Activated naive CD8-positive, alpha-beta T cell (primary cell): ENCODE measurements around the gene CEBPE.
"Not testable (repeated sequence)": the region's sequence is repeated elsewhere in the genome, so short reads cannot be mapped to it uniquely, and the experiment has no call there.

ENCODE experiments used
- H3K27ac Mint-ChIP-seq: one replicate; pipeline ENCODE4 v1.8.0; 2021; ENCODE audit warnings: mixed read lengths
- H3K27me3 Mint-ChIP-seq: one replicate; pipeline ENCODE4 v1.8.0; 2021; ENCODE audit warnings: mixed read lengths
- H3K36me3 Mint-ChIP-seq: one replicate; pipeline ENCODE4 v1.8.0; 2021; ENCODE audit warnings: mixed read lengths
- H3K4me1 Mint-ChIP-seq: one replicate; pipeline ENCODE4 v1.8.0; 2021; ENCODE audit warnings: low read depth, mixed read lengths
- H3K4me3 Mint-ChIP-seq: one replicate; pipeline ENCODE4 v1.8.0; 2021; ENCODE audit warnings: mild to moderate bottlenecking, mixed read lengths
- H3K9me3 Mint-ChIP-seq: one replicate; pipeline ENCODE4 v1.8.0; 2021; ENCODE audit warnings: low read depth, mixed read lengths

CEBPE gene

DNA sequence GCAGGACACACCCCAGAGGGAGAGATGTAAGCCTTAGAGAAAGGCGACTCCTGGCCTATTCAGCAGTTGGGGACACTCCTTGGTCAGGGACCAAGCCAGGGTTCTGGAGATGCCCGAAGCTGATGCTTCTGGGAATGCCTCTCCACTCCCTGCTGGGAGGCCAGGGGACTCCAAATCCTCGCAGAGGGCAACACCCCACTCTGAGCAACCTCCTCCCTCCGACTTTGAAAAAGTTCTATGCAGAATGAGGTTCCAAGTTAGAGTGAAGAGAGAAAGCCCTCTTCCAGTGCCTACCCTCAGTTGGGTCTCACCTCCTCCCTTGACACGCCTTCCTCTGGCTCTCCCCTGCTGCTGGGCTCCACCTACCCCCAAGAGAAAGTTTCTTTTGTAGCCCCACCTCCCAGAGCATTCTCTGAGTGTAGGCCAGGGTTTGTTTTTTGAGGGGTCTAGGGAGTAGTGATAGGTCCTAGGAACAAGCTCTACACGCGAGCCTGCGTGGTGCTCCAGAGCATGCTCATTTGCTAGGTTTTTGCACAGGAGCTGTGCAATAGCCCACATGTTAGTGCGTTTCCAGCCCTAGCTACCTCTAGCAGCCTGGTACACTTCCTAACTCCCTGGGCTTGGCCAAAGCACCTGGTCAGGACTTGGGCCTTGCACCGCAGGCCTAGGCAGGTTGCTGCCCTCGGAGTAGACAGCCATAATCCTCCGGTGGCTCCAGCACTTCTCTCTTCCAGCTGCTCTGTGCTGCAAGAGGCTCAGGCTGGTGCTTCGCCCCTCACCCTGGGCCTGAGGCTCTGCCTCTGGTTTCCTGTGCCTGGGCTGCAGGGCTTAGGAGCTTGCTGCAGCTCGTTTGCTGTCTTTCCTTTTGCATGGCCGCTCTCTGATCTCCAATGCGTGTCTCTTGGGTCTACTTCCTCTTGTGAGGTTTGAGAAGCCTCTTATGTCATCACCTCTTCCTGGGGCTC, 590 bp upstream of the CEBPE start:
- Mint-ChIP-seq H3K4me3 (peak overlapping the region; percentile 71), H3K4me1 (peaks cover 59% of the 10 kb centered on the region), H3K27me3 (no peaks in the 10 kb centered on the region), H3K9me3 (no peaks in the 10 kb centered on the region), H3K36me3 (no peaks in the 10 kb centered on the region), H3K27ac (peak overlapping the region; percentile 86)

DNA sequence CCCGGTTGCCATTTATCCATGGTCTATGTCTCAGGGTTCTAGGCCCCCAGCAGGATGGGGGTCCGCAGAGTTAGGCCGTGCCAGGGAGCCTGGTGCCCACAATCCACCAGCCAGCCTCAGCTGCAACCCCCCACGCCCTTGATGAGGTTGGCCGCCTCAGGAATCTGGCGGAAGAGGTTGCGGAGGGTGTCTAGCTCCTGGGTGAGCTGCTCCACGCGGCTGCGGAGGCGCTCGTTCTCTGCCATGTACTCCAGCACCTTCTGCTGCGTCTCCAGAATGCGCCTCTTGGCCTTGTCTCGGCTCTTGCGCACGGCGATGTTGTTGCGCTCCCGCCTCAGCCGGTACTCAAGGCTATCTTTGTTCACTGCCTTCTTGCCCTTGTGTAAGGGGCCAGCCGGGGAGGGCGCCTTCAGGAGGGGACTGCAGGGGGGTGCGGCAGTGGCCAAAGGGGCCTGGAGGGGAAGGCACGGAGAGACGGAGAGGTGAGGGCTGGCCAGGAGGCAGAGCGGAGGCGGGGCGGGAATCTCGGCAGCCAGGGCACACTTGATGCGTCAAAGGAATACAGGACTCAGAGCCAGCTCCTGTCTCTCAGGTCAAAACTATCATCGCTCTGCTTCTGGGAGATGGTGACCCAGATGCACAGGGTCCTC, 1.6 kb downstream of the CEBPE start:
- H3K27ac Mint-ChIP-seq: peak overlapping the region; percentile 85
- no peaks in the 10 kb centered on the region for H3K36me3 Mint-ChIP-seq
- H3K4me1 Mint-ChIP-seq: peaks cover 59% of the 10 kb centered on the region
- H3K4me3 Mint-ChIP-seq: no peak overlapping the region
- no peaks in the 10 kb centered on the region for H3K27me3 Mint-ChIP-seq
- no peaks in the 10 kb centered on the region for H3K9me3 Mint-ChIP-seq

GRCh38 chr14:23115918-23116317, 3.1 kb downstream of the CEBPE start:
- peaks cover 49% of the 10 kb centered on the region for H3K4me1 Mint-ChIP-seq
- no peaks in the 10 kb centered on the region for H3K9me3 Mint-ChIP-seq
- no peaks in the 10 kb centered on the region for H3K27me3 Mint-ChIP-seq
- no peaks in the 10 kb centered on the region for H3K36me3 Mint-ChIP-seq
- peak overlapping the region; percentile 28 for H3K27ac Mint-ChIP-seq
- no peak overlapping the region for H3K4me3 Mint-ChIP-seq

DNA sequence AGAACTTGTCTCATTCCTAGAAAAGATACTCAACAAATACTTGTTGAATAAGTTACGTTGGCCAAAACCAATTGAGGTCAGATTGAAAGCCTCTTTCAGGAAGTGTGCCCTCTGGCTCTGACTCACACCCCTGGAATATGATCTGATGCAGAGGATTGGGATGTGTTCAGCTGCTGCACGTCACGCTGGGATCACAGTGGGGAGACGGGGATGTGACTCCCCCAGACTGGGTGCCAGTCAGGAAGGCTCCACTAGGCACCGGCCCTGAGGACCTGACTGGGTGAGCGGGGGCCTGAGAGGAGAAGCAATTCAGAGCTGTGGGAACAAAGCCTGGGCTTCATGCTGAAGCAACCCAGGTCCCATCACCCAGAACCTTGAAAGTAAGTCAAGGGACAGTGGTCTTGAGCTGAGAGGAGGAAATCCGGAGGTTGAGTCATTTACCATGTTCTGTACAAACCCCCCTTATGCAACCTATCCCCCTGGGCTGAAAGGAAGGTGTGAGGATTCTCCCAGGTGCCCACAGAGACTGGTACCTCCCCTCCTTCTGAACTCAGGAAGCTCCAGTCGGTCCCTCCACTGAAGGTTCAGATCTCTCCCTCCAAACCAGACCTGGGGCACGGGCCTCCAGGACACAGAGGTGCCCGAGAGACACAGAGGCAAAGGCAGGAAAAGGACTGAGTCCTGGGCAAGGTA, 3.9 kb downstream of the CEBPE start:
- no peak overlapping the region for H3K4me3 Mint-ChIP-seq
- H3K36me3 Mint-ChIP-seq: no peaks in the 10 kb centered on the region
- no peaks in the 10 kb centered on the region for H3K9me3 Mint-ChIP-seq
- H3K27me3 Mint-ChIP-seq: no peaks in the 10 kb centered on the region
- H3K27ac Mint-ChIP-seq: no peak overlapping the region
- H3K4me1 Mint-ChIP-seq: peaks cover 42% of the 10 kb centered on the region

DNA sequence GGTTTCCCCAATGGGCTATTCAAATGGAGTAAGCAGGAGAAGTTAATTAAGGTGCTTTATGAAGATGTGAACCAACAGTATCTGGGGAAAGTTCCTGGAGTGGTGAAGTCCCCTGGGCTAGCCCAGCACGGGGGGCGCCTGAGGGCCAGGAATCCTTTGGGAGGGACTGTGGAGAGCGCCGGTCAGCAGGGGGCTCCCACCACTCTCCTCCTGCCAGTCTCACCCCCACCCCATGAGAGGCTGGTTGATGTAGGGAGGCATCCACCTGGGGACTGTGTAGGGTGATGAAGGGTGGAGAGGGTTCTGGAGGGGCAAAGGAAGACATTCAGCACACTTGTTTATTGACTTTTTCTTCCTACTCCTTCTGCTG, 4.4 kb downstream of the CEBPE start:
- Mint-ChIP-seq H3K27ac (no peak overlapping the region), H3K27me3 (no peaks in the 10 kb centered on the region), H3K9me3 (no peaks in the 10 kb centered on the region), H3K4me1 (peaks cover 36% of the 10 kb centered on the region), H3K36me3 (no peaks in the 10 kb centered on the region), H3K4me3 (no peak overlapping the region)

DNA sequence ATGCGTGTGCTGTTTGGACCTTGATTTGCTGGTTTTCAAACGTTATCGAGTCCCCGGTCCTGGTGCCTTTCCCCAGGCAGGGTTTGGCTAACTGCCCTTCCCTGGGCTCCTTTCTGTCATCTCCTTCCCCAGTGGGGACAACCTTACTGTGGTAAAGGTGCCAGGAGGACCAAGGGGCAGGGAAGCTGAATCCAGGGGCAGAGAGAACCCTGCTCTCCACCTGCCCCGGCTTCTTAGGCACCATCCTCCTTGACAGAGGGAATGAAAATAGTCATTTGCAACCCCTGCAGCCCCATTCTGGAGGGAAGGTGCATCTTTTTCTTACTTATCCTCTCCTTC, 5.0 kb downstream of the CEBPE start:
- no peaks in the 10 kb centered on the region for H3K36me3 Mint-ChIP-seq
- H3K4me3 Mint-ChIP-seq: no peak overlapping the region
- no peaks in the 10 kb centered on the region for H3K9me3 Mint-ChIP-seq
- no peaks in the 10 kb centered on the region for H3K27me3 Mint-ChIP-seq
- no peak overlapping the region for H3K27ac Mint-ChIP-seq
- H3K4me1 Mint-ChIP-seq: peaks cover 31% of the 10 kb centered on the region

GRCh38 chr14:23113431-23114119, 5.5 kb downstream of the CEBPE start:
- no peak overlapping the region for H3K27ac Mint-ChIP-seq
- no peaks in the 10 kb centered on the region for H3K36me3 Mint-ChIP-seq
- no peak overlapping the region for H3K4me3 Mint-ChIP-seq
- peaks cover 27% of the 10 kb centered on the region for H3K4me1 Mint-ChIP-seq
- no peaks in the 10 kb centered on the region for H3K27me3 Mint-ChIP-seq
- H3K9me3 Mint-ChIP-seq: no peaks in the 10 kb centered on the region

- H3K27ac Mint-ChIP-seq: no peak overlapping the region
- H3K9me3 Mint-ChIP-seq: no peaks in the 10 kb centered on the region
- no peaks in the 10 kb centered on the region for H3K27me3 Mint-ChIP-seq
- peaks cover 17% of the 10 kb centered on the region for H3K4me1 Mint-ChIP-seq
- H3K36me3 Mint-ChIP-seq: no peaks in the 10 kb centered on the region
- H3K4me3 Mint-ChIP-seq: no peak overlapping the region
These were observed 6.5 kb downstream of the CEBPE start for GRCh38 chr14:23112359-23113178.

GRCh38 chr14:23110579-23111365, 8.3 kb downstream of the CEBPE start:
- no peak overlapping the region for H3K27ac Mint-ChIP-seq
- no peaks in the 10 kb centered on the region for H3K27me3 Mint-ChIP-seq
- H3K4me3 Mint-ChIP-seq: no peak overlapping the region
- H3K9me3 Mint-ChIP-seq: no peaks in the 10 kb centered on the region
- peaks cover 5% of the 10 kb centered on the region for H3K4me1 Mint-ChIP-seq
- no peaks in the 10 kb centered on the region for H3K36me3 Mint-ChIP-seq

GRCh38 chr14:23109769-23110168, 9.3 kb downstream of the CEBPE start:
- peaks cover under 1% of the 10 kb centered on the region for H3K4me1 Mint-ChIP-seq
- H3K27ac Mint-ChIP-seq: no peak overlapping the region
- H3K36me3 Mint-ChIP-seq: no peaks in the 10 kb centered on the region
- H3K27me3 Mint-ChIP-seq: no peaks in the 10 kb centered on the region
- no peak overlapping the region for H3K4me3 Mint-ChIP-seq
- H3K9me3 Mint-ChIP-seq: no peaks in the 10 kb centered on the region

DNA sequence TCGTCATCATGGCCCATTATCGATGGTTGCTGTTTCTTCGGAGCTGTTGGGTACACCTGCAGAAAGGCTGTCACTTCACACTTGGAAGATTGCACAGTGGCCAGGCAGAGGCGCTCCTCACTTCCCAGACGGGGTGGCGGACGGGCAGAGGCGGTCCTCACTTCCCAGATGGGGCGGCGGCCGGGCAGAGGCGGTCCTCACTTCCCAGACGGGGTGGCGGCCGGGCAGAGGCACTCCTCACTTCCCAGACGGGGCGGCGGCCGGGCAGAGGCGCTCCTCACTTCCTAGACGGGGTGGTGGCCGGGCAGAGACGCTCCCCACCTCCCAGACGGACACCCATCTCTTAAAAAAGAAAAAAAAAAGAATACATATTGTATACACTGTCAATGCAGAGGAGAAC, 10.9 kb downstream of the CEBPE start:
- H3K36me3 Mint-ChIP-seq, H3K9me3 Mint-ChIP-seq, H3K4me1 Mint-ChIP-seq, H3K27me3 Mint-ChIP-seq, H3K4me3 Mint-ChIP-seq, H3K27ac Mint-ChIP-seq: not testable (repeated sequence)

GRCh38 chr14:23107620-23108019, 11.4 kb downstream of the CEBPE start:
- not testable (repeated sequence) for H3K9me3 Mint-ChIP-seq

GRCh38 chr14:23106747-23107045, 12.4 kb downstream of the CEBPE start:
- no peaks in the 10 kb centered on the region for H3K9me3 Mint-ChIP-seq
- H3K36me3 Mint-ChIP-seq: no peaks in the 10 kb centered on the region
- no peak overlapping the region for H3K27ac Mint-ChIP-seq
- no peaks in the 10 kb centered on the region for H3K4me1 Mint-ChIP-seq
- no peak overlapping the region for H3K4me3 Mint-ChIP-seq
- no peaks in the 10 kb centered on the region for H3K27me3 Mint-ChIP-seq

More at GRCh38 chr14:23107620-23108019, 11.4 kb downstream of the CEBPE start:
- not testable (repeated sequence) for H3K4me3 Mint-ChIP-seq, H3K36me3 Mint-ChIP-seq, H3K27me3 Mint-ChIP-seq, H3K4me1 Mint-ChIP-seq, H3K27ac Mint-ChIP-seq

DNA sequence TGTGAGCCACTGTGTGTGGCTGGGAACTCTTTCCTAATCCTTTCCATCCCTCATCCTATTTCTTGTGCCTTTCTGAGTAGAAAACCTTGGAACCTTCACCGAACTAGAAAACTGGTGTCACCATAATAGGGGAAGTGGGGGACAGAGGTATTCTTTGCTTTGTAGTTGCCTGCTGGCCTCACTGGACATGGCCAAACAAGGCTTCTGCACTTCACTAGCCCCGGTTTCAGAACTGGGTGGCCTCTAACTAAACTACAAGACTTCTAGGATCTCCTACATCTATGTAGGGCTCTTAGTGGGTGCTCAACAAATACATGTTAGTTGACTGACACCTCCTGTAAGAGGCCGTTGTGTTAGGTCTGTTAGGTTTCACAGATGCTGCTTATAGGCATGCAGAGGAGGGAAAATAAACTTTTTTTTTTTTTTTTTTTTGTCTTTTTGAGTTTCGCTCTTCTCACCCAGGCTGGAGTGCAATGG, 13.7 kb downstream of the CEBPE start:
- no peaks in the 10 kb centered on the region for H3K36me3 Mint-ChIP-seq
- no peaks in the 10 kb centered on the region for H3K4me1 Mint-ChIP-seq
- H3K27ac Mint-ChIP-seq: no peak overlapping the region
- no peaks in the 10 kb centered on the region for H3K9me3 Mint-ChIP-seq
- no peaks in the 10 kb centered on the region for H3K27me3 Mint-ChIP-seq
- H3K4me3 Mint-ChIP-seq: no peak overlapping the region
